ENCODE results near the gene CLC. TPM values are rescaled to one million over a fixed set of nuclear protein-coding genes. Genes with fewer than 3 reads are reported as not detected.
"Not testable (repeated sequence)": the region's sequence is repeated elsewhere in the genome, so short reads cannot be mapped to it uniquely, and the experiment has no call there.

CLC gene
- total RNA-seq, result 1.4 TPM

DNA sequence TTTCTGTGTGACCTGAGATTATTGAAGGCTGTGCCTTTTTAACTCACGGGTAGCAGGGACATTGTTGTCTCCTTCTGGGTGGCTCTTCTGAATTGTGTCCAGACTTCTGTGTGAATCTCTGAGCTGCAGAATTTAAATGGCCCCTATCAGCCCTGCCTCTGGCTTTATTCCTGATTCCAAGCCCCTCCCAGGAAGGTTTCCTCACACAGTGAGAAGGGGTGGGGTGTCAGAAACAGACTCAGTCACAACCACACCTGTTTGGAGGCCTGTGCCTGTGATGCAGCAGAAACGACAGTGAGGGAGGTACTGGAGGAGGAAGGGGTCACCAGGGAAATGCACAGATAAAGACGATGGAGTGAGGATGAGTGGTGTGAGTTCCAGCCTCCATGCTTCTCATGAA is at the start of gene CLC:
Gene CLC (minus strand): TSS at position 139 of the 400 bp plus-strand sequence. CDS start 77 bp downstream, at position 62.
- DNase-seq (ENCODE audit: low spot score) (no peak), ATAC-seq (no peak)
- intact Hi-C loops (cut with DNase I), result no loop called here

- no peak for ATAC-seq
- intact Hi-C loops (cut with DNase I), result no loop called here
- no peak for DNase-seq (ENCODE audit: low spot score)
Observed at GRCh38 chr19:39780894-39781293, 43.1 kb upstream of the CLC start.

DNA sequence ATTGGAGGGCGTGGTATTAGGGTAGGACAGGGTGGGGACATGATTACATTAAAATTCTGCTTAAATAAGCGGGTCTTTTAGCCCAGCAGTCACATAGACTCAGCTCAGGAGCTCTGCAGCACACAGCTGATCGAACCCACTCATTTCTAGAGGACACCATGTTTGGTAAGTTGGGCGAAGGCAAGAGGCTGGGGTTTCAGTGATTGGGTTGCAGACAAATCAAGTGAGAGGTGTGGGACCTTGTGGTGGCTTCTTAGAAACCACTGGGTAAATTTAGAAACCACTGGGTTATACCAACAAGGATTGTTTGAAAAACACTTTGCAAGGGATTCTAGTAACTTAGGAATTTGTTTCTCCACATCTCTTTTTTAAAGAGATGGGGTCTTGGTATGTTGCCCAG is 40.9 kb upstream of the CLC start, which contains the start of gene LEUTX:
Gene LEUTX (plus strand): TSS at position 92 of the 400 bp plus-strand sequence. CDS start 67 bp downstream, at position 159.
- ATAC-seq (no peak), DNase-seq (ENCODE audit: low spot score) (no peak)
- intact Hi-C loops (cut with DNase I), result no loop called here

DNA sequence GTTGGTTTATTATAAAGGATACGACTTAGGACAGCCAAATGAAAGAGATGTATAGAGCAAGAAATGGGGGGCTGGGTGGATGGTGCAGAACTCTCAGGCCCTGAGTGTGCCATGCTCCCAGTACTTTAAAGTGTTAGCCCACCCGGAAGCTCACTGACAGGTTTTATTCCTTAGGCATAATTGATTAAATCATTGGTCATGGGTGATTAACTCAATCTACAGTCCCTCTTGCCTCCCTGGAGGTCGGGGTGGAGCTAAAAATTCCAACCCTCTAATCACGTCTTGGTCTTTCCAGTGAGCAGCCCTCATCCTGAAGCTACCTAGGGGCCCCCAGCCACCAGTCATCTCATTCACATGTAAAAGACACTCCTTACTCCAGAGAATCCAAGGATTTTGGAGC is 31.0 kb upstream of the CLC start:
- no peak for ATAC-seq
- DNase-seq (ENCODE audit: low spot score), result no peak
- intact Hi-C loops (cut with DNase I), result loop anchor here (10.0 kb wide), 1 partner anchor 76 kb away; the partner anchor contains the start of gene FBL

DNA sequence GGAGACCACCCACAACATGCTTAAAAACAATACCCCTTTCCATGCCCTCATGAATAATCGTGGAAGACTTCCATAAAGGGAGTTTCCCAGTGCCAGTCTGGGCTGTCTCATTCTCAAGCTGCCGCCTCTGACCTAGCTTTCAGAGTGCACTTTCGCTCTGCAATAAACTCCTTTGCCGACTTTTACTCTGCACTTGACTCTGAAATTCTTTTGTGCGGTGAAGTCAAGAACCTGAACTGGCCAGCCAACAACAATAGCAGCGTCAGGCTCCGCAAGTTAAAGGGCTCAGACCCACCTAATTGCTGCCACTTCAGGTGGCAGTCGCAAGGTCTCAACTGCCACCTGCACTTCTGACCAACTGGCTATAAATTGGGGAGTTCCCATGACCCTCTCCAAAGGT is 30.5 kb upstream of the CLC start:
- ATAC-seq (no peak), DNase-seq (ENCODE audit: low spot score) (no peak)
- intact Hi-C loops (cut with DNase I), result loop anchor here (10.0 kb wide), 1 partner anchor 76 kb away; the partner anchor contains the start of gene FBL

- DNase-seq (ENCODE audit: low spot score), result no peak
- ATAC-seq, result no peak
- intact Hi-C loops (cut with DNase I), result loop anchor here (10.0 kb wide), 1 partner anchor 79 kb away; the partner anchor contains the start of gene FBL
Observed at GRCh38 chr19:39765091-39766076, 27.6 kb upstream of the CLC start.

GRCh38 chr19:39761851-39762250 is 24.0 kb upstream of the CLC start:
- intact Hi-C loops (cut with DNase I), result loop anchor here (10.0 kb wide), 1 partner anchor 83 kb away; the partner anchor contains the start of gene FBL
- not testable (repeated sequence) for DNase-seq (ENCODE audit: low spot score); ATAC-seq

GRCh38 chr19:39759457-39760184 is 21.8 kb upstream of the CLC start:
- intact Hi-C loops (cut with DNase I), result loop anchor here (10.0 kb wide), 1 partner anchor 85 kb away; the partner anchor contains the start of gene FBL
- DNase-seq (ENCODE audit: low spot score) (no peak), ATAC-seq (no peak)

- ATAC-seq (no peak), DNase-seq (ENCODE audit: low spot score) (no peak)
- intact Hi-C loops (cut with DNase I), result no loop called here
Observed at GRCh38 chr19:39754971-39755370, 17.1 kb upstream of the CLC start.

DNA sequence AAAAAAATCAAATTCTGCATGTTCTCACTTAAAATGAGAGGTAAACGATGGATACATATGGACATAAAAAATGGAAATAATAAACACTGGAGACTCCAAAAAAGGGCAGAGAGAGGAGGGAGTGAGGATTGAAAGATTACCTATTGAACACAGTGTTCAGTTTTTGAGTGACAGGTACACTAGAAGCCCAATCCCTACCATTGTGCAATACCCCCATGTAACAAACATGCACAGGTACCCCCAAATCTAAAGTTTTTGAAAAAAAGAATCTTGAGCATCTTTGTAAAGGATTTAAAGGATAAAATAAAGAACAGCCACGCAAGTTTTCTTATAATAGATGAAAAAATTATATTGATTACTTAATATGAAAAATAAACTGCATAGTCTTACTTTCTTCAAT is 16.7 kb upstream of the CLC start:
- intact Hi-C loops (cut with DNase I), result no loop called here
- DNase-seq (ENCODE audit: low spot score) (no peak), ATAC-seq (no peak)

GRCh38 chr19:39752795-39753194 is 15.0 kb upstream of the CLC start:
- ATAC-seq (no peak), DNase-seq (ENCODE audit: low spot score) (no peak)
- intact Hi-C loops (cut with DNase I), result no loop called here

DNA sequence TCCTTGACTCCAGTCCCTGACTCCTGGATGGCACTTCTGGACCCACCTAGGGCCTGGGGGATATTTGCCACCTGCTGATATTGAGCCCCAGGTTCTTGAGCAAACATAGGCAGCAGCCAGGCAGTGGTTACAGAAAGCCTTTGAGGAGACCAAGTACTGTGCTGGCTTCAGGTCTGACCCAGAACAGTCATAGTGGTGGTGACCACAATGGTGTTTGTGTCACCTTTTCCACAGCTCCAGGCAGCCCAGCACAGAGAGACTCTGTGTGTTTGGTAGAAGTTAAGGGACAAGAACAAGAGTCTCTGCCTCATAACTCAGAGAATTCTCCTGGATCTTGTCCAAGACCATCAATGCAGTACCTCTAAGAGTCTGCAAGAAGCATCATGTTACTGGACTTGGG is 14.6 kb upstream of the CLC start:
- ATAC-seq (no peak), DNase-seq (ENCODE audit: low spot score) (no peak)
- intact Hi-C loops (cut with DNase I), result no loop called here

DNA sequence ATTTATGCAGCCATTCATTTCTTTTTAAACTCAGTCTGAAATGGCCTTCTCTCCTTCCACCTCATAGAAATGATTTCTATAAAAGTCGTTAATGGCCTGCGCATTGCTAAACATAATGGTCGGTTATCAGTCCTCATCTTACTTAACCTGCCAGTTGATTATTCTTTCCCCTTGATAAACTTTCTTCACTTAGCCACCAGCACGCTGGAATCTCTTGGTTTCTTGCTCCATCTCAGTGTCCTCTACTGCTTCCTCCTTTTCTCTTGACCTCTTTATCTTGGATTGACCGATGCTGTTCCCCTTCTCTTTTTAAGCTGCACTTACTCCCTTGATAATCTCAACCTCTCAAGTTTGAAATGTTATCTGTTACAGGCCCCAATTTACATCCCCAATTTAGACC is 12.2 kb upstream of the CLC start:
- no peak for DNase-seq (ENCODE audit: low spot score)
- intact Hi-C loops (cut with DNase I), result no loop called here
- no peak for ATAC-seq

DNA sequence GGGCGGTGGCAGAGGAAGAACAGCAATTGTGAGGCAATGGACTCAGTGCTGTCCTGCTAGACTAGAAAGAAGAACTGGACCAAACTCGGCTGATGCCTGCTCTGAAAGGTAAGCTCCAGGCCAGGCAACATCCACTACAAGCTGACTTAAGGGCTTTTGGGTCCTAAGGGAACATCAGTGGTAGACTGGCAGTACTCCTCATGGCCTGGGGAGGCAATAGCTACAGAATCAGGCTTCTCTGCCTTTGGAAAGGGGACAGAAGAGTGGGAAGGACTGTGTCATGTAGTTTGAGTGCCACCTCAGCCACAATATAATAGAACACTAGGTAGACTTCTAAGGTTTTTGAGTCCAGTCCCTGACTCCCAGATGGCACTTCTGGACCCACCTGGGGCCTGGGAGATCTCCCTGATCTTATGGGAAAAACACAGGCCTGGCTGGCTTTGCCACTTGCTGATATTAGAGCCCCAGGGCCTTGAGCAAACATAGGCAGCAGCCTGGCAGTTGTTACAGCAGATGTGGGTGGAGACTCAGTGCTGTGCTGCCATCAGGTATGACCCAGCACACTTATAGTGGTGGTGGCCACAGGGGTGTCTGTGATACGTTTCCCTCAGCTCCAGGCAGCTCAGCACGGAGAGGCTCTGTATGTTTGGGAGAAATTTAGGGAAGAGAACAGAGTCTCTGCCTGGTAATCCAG is 9.2 kb upstream of the CLC start:
- no peak for DNase-seq (ENCODE audit: low spot score)
- no peak for ATAC-seq
- intact Hi-C loops (cut with DNase I), result no loop called here

- DNase-seq (ENCODE audit: low spot score), result no peak
- intact Hi-C loops (cut with DNase I), result no loop called here
- no peak for ATAC-seq
Observed at GRCh38 chr19:39745643-39746042, 7.8 kb upstream of the CLC start.

DNA sequence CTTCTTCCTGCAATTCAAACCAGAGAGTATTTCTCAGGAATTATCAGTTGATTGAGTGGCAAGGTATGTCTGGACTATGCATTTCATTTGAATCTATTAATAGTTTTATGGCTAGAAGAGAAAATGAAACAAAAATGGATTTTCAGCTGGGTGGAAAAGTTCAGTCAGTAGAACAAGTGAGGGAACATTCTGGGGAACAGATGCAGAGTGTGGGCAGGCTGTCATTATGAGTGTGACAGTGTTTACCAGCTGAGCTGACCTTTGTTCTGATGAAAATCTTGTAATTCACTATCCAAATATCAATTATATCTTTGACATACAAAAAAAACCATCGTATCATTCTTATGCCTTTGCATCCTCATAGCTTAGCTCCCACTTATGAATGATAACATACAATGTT is 2.6 kb upstream of the CLC start:
- intact Hi-C loops (cut with DNase I), result no loop called here
- ATAC-seq, result no peak
- DNase-seq (ENCODE audit: low spot score), result no peak

DNA sequence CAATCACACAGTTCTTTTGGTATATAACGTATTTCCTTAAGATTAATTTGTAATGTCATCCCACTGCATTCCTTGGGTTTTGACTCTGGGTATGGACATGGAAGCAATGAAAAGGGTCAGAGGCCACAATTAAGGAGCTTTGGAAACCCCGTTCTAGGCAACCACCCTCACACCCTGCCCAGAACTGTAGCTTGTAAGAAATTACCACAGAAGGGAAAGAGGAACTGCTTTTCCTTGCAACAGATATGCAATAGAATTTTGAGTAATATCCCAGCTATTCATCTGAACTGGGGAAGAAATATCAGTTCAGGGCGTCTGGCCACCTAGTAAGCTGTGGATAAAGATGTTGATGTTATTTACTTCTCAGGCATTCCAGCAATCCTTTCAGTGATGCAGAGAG is 985 bp upstream of the CLC start:
- DNase-seq (ENCODE audit: low spot score) (no peak), ATAC-seq (no peak)
- intact Hi-C loops (cut with DNase I), result no loop called here

- no peak for DNase-seq (ENCODE audit: low spot score)
- no peak for ATAC-seq
- intact Hi-C loops (cut with DNase I), result no loop called here
Observed at GRCh38 chr19:39737351-39737750, 478 bp downstream of the CLC start.

DNA sequence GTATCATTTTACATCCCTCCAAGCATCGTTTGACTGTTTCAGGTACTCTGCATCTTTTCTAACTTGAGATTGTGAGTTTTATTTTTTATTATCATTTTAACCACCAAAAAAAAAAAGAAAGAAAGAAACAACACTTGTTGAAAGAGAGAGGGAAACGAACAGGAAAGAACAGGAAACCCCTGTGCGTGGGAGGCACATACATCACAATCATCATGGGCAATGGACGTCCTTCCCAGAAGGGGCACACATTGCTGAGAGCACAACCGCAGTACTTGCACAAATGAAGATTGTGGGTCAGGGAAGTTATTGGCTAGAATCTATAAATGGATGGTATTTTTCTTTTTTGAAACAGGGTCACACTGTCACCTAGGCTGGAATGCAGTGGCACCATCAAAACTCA is 1.7 kb downstream of the CLC start:
- DNase-seq (ENCODE audit: low spot score) (no peak), ATAC-seq (no peak)
- intact Hi-C loops (cut with DNase I), result no loop called here
